Measurements from ENCODE around the gene ATAD2B. TPM values are rescaled to one million over a fixed set of nuclear protein-coding genes. Genes with fewer than 3 reads are reported as not detected.
"Not testable (repeated sequence)": the region's sequence is repeated elsewhere in the genome, so short reads cannot be mapped to it uniquely, and the experiment has no call there.

ATAD2B gene
- total RNA-seq, 2 experiments from 2014 or later: 12.9 to 15.4 TPM

DNA sequence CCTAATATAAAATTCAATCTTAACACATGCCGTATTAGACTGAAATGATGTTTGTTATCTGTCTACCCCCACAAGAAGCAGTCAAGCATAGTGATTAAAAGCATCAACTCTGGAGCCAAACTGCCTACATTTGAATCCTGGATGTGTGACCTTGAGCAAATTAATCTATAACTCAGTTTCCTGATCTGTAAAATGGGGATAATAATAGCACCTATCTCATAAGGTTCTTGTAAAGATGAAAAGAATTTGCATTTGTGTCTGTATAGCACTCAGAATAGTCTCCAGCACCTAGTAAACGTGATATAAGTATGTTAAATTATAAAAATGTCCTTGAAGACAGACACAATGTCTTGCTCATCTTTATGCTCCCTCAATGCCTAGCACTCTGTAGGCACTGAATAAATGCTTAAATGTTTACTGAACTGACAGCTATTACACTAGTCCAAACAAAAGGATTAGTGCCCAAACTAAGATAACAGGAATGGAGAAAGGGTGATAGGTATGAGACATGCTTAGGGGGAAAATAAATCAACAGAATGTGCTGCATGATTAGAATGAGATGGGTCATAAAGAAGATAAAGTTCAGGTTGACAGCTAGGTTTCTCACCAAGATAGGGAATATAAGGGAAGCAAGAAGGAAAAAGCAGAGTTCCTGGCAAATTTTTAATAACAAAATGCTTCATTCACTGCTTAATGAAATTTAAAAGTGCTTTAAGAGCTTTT lies 180.6 kb downstream of the ATAD2B start:
- Mint-ChIP-seq H3K4me1 (ENCODE audit: low read depth) (no peaks in the 10 kb centered on the region), H3K27ac (no peak overlapping the region), H3K4me3 (no peak overlapping the region), H3K9me3 (no peaks in the 10 kb centered on the region), H3K27me3 (ENCODE audit: low read depth) (no peaks in the 10 kb centered on the region), H3K36me3 (ENCODE audit: low read depth) (peaks cover 20% of the 10 kb centered on the region)
- intact Hi-C loops (cut with micrococcal nuclease): no loop called here
- DNase-seq: no peak
- CTCF ChIA-PET: interaction anchor here (1.3 kb wide), 1 partner anchor 26 kb away, joined by 4 read pairs; no protein-coding TSS in a partner anchor

DNA sequence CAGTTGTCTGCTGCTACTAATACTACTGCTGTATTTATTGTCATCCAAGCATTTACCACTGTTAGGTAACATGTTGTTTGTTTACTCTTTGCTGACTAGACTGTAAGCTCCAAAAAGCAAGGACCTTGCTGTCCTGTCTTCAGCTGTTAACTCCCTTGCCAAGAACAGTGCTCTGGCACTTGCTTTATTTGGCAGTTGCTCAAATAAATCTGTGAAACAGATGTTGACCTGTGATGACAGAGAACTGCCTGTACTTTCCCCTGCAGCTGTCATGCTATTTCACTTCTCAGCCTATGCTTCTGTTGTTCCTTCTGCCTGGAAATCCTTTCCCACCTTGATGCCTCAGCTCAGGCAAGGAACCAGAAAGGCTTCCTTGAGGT lies 181.2 kb downstream of the ATAD2B start:
- no peaks in the 10 kb centered on the region for H3K9me3 Mint-ChIP-seq
- no peak overlapping the region for H3K27ac Mint-ChIP-seq
- CTCF ChIA-PET: no interaction called here
- intact Hi-C loops (cut with micrococcal nuclease): no loop called here
- DNase-seq: no peak
- no peaks in the 10 kb centered on the region for H3K4me1 Mint-ChIP-seq (ENCODE audit: low read depth)
- no peaks in the 10 kb centered on the region for H3K27me3 Mint-ChIP-seq (ENCODE audit: low read depth)
- no peak overlapping the region for H3K4me3 Mint-ChIP-seq
- peaks cover 20% of the 10 kb centered on the region for H3K36me3 Mint-ChIP-seq (ENCODE audit: low read depth)

DNA sequence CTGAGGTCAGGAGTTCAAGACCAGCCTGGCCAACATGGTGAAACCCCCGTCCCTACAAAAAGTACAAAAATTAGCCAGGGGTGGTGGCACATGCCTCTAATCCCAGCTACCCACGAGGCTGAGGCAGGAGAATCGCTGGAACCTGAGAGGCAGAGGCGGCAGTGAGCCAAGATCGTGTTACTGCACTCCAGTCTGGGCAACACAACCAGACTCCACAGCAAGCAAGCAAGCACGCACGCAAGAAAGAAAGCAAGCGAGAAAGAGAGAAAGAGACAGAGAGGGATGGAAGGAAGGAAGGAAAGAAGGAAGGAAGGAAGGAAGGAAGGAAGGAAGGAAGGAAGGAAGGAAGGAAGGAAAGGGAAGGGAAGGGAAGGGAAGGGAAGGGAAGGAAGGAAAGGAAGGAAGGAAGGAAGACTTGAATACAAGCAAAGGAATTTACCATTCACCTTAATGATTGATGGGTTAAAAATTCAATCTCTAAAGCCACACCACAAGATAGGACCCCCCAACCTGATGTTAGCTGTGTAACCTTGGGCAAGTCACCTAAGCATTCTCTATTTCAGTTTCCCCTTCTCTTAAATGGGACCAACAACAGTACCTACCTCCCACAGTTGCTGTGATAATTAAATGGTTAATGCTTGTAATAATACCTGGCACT lies 181.7 kb downstream of the ATAD2B start:
- CTCF ChIA-PET: no interaction called here
- intact Hi-C loops (cut with micrococcal nuclease): no loop called here
- H3K4me1 Mint-ChIP-seq (ENCODE audit: low read depth): no peaks in the 10 kb centered on the region
- no peak overlapping the region for H3K4me3 Mint-ChIP-seq
- no peak overlapping the region for H3K27ac Mint-ChIP-seq
- H3K27me3 Mint-ChIP-seq (ENCODE audit: low read depth): no peaks in the 10 kb centered on the region
- DNase-seq: no peak
- no peaks in the 10 kb centered on the region for H3K9me3 Mint-ChIP-seq
- H3K36me3 Mint-ChIP-seq (ENCODE audit: low read depth): peaks cover 20% of the 10 kb centered on the region

DNA sequence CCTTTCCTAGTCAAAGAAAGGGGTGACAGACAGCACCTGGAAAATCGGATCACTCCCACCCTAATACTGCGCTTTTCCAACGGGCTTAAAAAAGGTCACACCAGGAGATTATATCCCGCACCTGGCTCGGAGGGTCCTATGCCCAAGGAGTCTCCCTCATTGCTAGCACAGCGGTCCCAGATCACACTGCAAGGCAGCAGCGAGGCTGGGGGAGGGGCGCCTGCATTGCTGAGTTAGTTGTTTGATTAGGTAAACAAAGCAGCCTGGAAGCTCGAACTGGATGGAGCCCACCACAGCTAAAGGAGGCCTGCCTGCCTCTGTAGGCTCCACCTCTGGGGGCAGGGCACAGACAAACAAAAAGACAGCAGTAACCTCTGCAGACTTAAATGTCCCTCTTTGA lies 190.1 kb downstream of the ATAD2B start:
- H3K27ac Mint-ChIP-seq; H3K27me3 Mint-ChIP-seq (ENCODE audit: low read depth); intact Hi-C loops (cut with micrococcal nuclease); H3K9me3 Mint-ChIP-seq; DNase-seq; H3K4me1 Mint-ChIP-seq (ENCODE audit: low read depth); H3K4me3 Mint-ChIP-seq: not testable (repeated sequence)
- CTCF ChIA-PET: interaction anchor here (0.6 kb wide), 1 partner anchor 24 kb away, joined by 3 read pairs; no protein-coding TSS in a partner anchor
- peaks cover 34% of the 10 kb centered on the region for H3K36me3 Mint-ChIP-seq (ENCODE audit: low read depth)

DNA sequence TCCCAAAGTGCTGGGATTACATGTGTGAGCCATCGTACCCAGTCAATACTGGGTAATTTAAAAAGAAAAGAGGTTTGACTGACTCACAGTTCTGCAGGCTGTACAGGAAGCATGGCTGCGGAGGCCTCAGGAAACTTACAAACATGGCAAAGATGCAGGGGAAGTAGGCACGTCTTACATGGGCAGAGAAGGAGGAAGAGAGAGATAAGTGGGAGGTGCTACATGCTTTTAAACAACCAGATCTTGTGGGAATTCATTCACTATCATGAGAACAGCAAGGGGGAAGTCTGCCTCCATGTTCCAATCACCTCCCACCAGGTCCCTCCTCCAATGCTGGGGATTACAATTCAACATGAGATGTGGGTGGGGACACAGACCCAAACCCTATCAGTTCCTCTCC lies 192.5 kb downstream of the ATAD2B start:
- Mint-ChIP-seq H3K36me3 (ENCODE audit: low read depth) (peaks cover 39% of the 10 kb centered on the region), H3K27ac (no peak overlapping the region), H3K27me3 (ENCODE audit: low read depth) (no peaks in the 10 kb centered on the region), H3K4me1 (ENCODE audit: low read depth) (no peaks in the 10 kb centered on the region), H3K9me3 (no peaks in the 10 kb centered on the region), H3K4me3 (no peak overlapping the region)
- CTCF ChIA-PET: no interaction called here
- intact Hi-C loops (cut with micrococcal nuclease): no loop called here
- DNase-seq: no peak

DNA sequence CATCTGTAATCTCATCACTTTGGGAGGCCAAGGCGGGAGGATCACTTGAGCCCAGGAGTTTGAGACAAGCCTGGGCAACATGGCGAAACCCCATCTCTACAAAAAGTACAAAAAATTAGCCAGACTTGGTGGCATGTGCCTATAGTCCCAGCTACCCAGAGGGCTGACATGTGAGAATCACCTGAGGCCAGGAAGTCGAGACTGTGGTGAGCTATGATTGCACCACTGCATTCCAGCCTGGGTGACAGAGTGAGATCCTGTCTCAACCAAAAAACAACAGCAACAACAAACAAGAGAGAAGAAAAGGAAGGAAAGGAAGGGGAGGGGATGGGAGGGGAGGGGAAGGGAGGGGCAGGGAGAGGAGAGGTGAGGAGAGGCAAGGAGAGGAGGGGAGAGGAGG lies 203.9 kb downstream of the ATAD2B start:
- H3K27ac Mint-ChIP-seq; CTCF ChIA-PET; H3K4me1 Mint-ChIP-seq (ENCODE audit: low read depth); H3K27me3 Mint-ChIP-seq (ENCODE audit: low read depth); intact Hi-C loops (cut with micrococcal nuclease); H3K4me3 Mint-ChIP-seq; DNase-seq: not testable (repeated sequence)
- Mint-ChIP-seq H3K9me3 (peaks cover 29% of the 10 kb centered on the region), H3K36me3 (ENCODE audit: low read depth) (peaks cover 44% of the 10 kb centered on the region)

DNA sequence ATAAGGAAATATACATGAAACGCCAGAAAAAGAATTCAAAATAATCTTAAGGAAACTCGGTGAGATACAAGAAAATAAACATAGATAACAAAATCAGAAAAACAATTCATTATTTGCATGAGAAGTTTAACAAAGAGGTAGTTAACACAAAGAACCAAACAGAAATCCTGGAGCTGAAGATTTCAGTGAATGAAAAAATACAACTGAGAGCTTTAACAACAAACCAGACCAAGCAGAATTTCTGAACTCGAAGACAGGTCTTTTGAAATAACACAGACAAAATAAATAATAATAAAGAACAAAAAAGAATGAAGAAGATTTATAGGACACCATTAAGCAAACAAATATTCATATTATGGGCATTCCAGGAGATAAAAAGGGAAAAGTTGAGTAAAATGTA lies 204.7 kb downstream of the ATAD2B start:
- Mint-ChIP-seq H3K27ac (no peak overlapping the region), H3K9me3 (peaks cover 29% of the 10 kb centered on the region), H3K27me3 (ENCODE audit: low read depth) (no peaks in the 10 kb centered on the region), H3K36me3 (ENCODE audit: low read depth) (peaks cover 41% of the 10 kb centered on the region), H3K4me3 (no peak overlapping the region), H3K4me1 (ENCODE audit: low read depth) (no peaks in the 10 kb centered on the region)
- intact Hi-C loops (cut with micrococcal nuclease): no loop called here
- CTCF ChIA-PET: no interaction called here
- DNase-seq: no peak

DNA sequence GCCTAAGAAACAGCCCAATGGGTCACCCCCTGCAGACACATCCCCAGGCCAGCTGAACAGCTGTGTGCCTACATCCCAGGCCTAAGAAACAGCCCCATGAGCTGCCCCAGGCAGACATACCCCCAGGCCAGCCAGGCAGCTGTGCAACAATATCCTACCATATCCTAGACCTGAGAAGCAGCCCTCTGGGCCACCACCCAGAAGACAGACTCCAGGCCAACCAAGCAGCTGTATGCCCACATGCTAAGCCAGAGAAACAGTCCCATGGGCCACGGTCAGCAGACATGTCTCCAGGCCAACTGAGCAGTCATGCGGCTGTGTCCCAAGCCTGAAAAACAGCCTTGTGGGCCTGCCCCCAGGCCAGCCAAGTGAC lies 205.5 kb downstream of the ATAD2B start:
- Mint-ChIP-seq H3K4me3 (no peak overlapping the region), H3K27ac (no peak overlapping the region), H3K27me3 (ENCODE audit: low read depth) (no peaks in the 10 kb centered on the region), H3K4me1 (ENCODE audit: low read depth) (no peaks in the 10 kb centered on the region), H3K9me3 (peaks cover 29% of the 10 kb centered on the region), H3K36me3 (ENCODE audit: low read depth) (peaks cover 35% of the 10 kb centered on the region)
- intact Hi-C loops (cut with micrococcal nuclease): no loop called here
- DNase-seq: no peak
- CTCF ChIA-PET: interaction anchor here (2.3 kb wide), 1 partner anchor 26 kb away, joined by 4 read pairs; no protein-coding TSS in a partner anchor

DNA sequence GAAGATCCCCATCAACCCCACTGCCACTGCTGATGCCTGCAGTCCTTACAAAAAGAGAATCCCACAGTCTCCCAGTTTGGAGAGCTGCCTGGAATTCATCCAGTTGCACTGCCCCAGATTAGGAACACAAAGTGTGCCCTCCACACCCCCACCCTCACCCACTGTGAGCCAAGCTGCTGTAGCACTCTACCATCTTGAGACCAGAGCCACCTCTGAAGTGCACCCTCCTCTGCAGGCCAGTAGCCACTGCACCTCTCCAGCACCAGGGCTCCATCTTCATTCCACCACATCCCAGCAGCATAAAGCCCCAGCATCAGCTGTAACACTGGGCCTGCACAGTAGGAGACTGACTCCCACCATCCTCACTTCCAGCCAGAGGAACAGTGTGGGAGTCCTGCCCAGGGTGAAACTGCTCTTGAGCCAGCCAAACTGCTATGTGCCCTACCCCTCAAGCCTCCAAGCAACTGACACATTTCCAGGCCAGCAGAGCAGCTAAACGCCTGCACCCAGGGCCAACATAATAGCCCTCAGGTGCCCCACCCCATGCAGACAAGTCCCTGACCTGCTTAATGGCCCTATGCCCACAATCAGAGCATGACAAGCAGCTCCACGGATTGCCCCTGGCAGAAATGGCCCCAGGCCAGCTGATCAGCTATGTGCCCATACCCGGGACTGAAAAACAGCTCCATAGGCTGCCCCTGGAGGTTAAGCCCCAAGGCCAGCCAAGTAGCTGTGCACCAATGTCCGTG lies 206.0 kb downstream of the ATAD2B start:
- no peak overlapping the region for H3K4me3 Mint-ChIP-seq
- CTCF ChIA-PET: interaction anchor here (2.3 kb wide), 1 partner anchor 26 kb away, joined by 4 read pairs; no protein-coding TSS in a partner anchor
- intact Hi-C loops (cut with micrococcal nuclease): no loop called here
- H3K27ac Mint-ChIP-seq: no peak overlapping the region
- H3K36me3 Mint-ChIP-seq (ENCODE audit: low read depth): peaks cover 33% of the 10 kb centered on the region
- no peaks in the 10 kb centered on the region for H3K27me3 Mint-ChIP-seq (ENCODE audit: low read depth)
- H3K4me1 Mint-ChIP-seq (ENCODE audit: low read depth): no peaks in the 10 kb centered on the region
- H3K9me3 Mint-ChIP-seq: peaks cover 28% of the 10 kb centered on the region
- no peak for DNase-seq

DNA sequence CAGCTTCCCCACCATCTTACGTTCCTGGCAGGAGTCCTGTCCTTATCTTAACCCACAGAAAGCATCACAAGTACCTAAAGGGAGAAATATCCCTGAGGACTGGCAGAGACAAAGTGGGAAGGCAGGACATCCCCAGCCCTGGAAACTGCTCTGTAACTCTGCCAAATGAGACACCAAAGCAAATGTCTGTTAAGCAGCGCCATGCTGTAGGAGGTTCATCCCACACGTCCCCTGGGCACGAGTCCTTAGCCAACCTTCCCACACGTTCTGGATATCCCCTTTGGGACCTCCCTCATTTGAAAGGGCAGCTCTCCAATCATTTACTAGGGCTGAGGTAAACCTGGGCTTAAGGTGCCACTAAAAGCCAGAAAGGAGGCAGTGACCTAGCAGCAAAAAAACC lies 207.2 kb downstream of the ATAD2B start:
- no peak for DNase-seq
- CTCF ChIA-PET: interaction anchor here (2.3 kb wide), 1 partner anchor 27 kb away, joined by 4 read pairs; no protein-coding TSS in a partner anchor
- intact Hi-C loops (cut with micrococcal nuclease): no loop called here
- Mint-ChIP-seq H3K4me1 (ENCODE audit: low read depth) (no peaks in the 10 kb centered on the region), H3K27me3 (ENCODE audit: low read depth) (no peaks in the 10 kb centered on the region), H3K4me3 (no peak overlapping the region), H3K27ac (no peak overlapping the region), H3K9me3 (peaks cover 20% of the 10 kb centered on the region), H3K36me3 (ENCODE audit: low read depth) (peaks cover 23% of the 10 kb centered on the region)

DNA sequence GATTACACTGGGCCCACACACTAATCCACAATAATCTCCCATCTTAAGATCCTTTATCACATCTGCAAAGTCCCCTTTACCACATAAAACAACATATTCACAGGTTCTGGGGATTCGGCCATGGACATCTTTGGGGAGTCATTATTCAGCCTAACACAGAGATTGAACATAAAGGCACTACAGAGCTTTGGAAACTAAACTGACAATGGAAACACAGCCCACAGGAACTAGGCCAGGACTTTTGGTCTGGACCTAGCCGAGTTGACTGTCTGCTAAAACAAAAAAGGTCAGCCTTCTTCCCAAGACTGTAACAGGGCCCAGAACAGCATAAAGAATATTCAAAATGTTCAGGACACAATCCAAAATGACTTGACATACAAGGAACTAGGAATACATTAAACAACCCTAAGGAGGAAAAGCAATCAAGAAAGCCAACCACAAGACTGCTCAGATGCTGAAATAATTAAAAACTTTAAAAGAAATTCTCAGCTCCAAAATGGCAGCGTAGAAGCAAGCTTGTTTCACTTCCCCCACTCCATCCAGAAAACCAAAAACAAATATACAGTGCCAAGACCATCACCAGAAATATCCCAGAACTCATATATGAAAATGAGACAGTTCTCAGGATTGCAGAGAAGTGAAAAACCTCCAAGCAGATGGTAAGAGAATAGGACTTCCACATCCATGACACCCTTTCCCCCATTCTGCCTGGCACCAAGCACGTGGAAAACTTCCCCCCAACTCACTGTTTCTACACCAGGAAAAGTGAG lies 207.8 kb downstream of the ATAD2B start:
- DNase-seq: no peak
- Mint-ChIP-seq H3K4me3 (no peak overlapping the region), H3K27ac (no peak overlapping the region), H3K36me3 (ENCODE audit: low read depth) (peaks cover 21% of the 10 kb centered on the region), H3K4me1 (ENCODE audit: low read depth) (no peaks in the 10 kb centered on the region), H3K27me3 (ENCODE audit: low read depth) (no peaks in the 10 kb centered on the region), H3K9me3 (peaks cover 20% of the 10 kb centered on the region)
- CTCF ChIA-PET: no interaction called here
- intact Hi-C loops (cut with micrococcal nuclease): no loop called here

DNA sequence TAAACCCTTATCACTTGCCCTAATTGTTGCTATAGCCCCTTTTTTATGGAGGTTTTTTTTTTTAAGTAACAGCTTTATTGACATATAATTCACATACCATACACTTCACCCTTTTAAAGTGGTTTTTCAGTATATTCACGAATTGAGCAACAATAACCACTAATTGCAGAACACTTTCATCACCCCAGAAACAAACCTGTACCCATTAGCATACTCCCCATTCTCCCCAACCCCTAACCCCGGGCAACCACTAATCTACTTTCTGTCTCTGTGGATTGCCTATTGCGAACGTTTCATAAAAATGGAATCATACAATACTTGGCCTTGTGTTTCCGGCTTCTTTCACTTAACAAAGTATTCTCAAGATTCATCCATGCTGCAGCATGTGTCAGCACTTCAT lies 213.6 kb downstream of the ATAD2B start:
- Mint-ChIP-seq H3K4me3 (no peak overlapping the region), H3K4me1 (ENCODE audit: low read depth) (no peaks in the 10 kb centered on the region), H3K27me3 (ENCODE audit: low read depth) (no peaks in the 10 kb centered on the region), H3K27ac (no peak overlapping the region), H3K36me3 (ENCODE audit: low read depth) (no peaks in the 10 kb centered on the region), H3K9me3 (no peaks in the 10 kb centered on the region)
- intact Hi-C loops (cut with micrococcal nuclease): no loop called here
- DNase-seq: no peak
- CTCF ChIA-PET: interaction anchor here (0.6 kb wide), 1 partner anchor 23 kb away, joined by 3 read pairs; no protein-coding TSS in a partner anchor
